ENCODE results near the gene DCN. TPM values are rescaled to one million over a fixed set of nuclear protein-coding genes. Genes with fewer than 3 reads are reported as not detected.

Gene DCN
- total RNA-seq, 1 experiment from 2014 or later: not detected

- DNase-seq (ENCODE audit: low spot score): no peak
Observed at GRCh38 chr12:91186156-91186555, 3.5 kb upstream of the DCN start.

- no peak for DNase-seq (ENCODE audit: low spot score)
Observed at GRCh38 chr12:91185421-91185820, 2.8 kb upstream of the DCN start.

- DNase-seq (ENCODE audit: low spot score): no peak
Observed at GRCh38 chr12:91183551-91183950, 934 bp upstream of the DCN start.

GRCh38 chr12:91180582-91181395, 1.8 kb downstream of the DCN start:
- no peak for DNase-seq (ENCODE audit: low spot score)

- DNase-seq (ENCODE audit: low spot score): no peak
Observed at GRCh38 chr12:91179966-91180561, 2.6 kb downstream of the DCN start.

- DNase-seq (ENCODE audit: low spot score): no peak
Observed at GRCh38 chr12:91179315-91179714, 3.3 kb downstream of the DCN start.

GRCh38 chr12:91178781-91179180, 3.8 kb downstream of the DCN start:
- no peak for DNase-seq (ENCODE audit: low spot score)

GRCh38 chr12:91178139-91178561, 4.5 kb downstream of the DCN start:
- peak; percentile 30 for DNase-seq (ENCODE audit: low spot score)

- DNase-seq (ENCODE audit: low spot score): no peak
Observed at GRCh38 chr12:91177381-91177780, 5.2 kb downstream of the DCN start.

- no peak for DNase-seq (ENCODE audit: low spot score)
Observed at GRCh38 chr12:91176915-91177314, 5.7 kb downstream of the DCN start.

- no peak for DNase-seq (ENCODE audit: low spot score)
Observed at GRCh38 chr12:91176358-91176757, 6.3 kb downstream of the DCN start.

GRCh38 chr12:91173124-91173523, 9.5 kb downstream of the DCN start:
- no peak for DNase-seq (ENCODE audit: low spot score)

GRCh38 chr12:91172096-91172495, 10.5 kb downstream of the DCN start:
- DNase-seq (ENCODE audit: low spot score): no peak

GRCh38 chr12:91171476-91171875, 11.1 kb downstream of the DCN start:
- no peak for DNase-seq (ENCODE audit: low spot score)

- no peak for DNase-seq (ENCODE audit: low spot score)
Observed at GRCh38 chr12:91163116-91163515, 19.5 kb downstream of the DCN start.

- no peak for DNase-seq (ENCODE audit: low spot score)
Observed at GRCh38 chr12:91161009-91161408, 21.6 kb downstream of the DCN start.

GRCh38 chr12:91155990-91156389, 26.6 kb downstream of the DCN start:
- DNase-seq (ENCODE audit: low spot score): no peak

- DNase-seq (ENCODE audit: low spot score): no peak
Observed at GRCh38 chr12:91154131-91154530, 28.5 kb downstream of the DCN start.

GRCh38 chr12:91144053-91144452, 38.6 kb downstream of the DCN start:
- no peak for DNase-seq (ENCODE audit: low spot score)

GRCh38 chr12:91143206-91143605, 39.4 kb downstream of the DCN start:
- DNase-seq (ENCODE audit: low spot score): no peak

- DNase-seq (ENCODE audit: low spot score): no peak
Observed at GRCh38 chr12:91142221-91142631, 40.4 kb downstream of the DCN start.

- DNase-seq (ENCODE audit: low spot score): no peak
Observed at GRCh38 chr12:91140026-91140931, 42.3 kb downstream of the DCN start.

All from HT-29 (cell line).